Left hindlimb (tissue), 1 donor: Measurements from ENCODE around the gene OR14C36.
"Not testable (repeated sequence)": the region's sequence is repeated elsewhere in the genome, so short reads cannot be mapped to it uniquely, and the experiment has no call there.

ENCODE experiments used
- DNase-seq: peaks from one replicate; pipeline ENCODE4 v3.0.0-alpha.2; 2018

Gene OR14C36

GRCh38 chr1:248348475-248348874 is at the start of gene OR14C36:
Gene OR14C36 (plus strand): TSS chr1:248348775. CDS start chr1:248348775, 0 bp downstream.
- no peak for DNase-seq

- DNase-seq: no peak
Measured at GRCh38 chr1:248303324-248303723, 45.3 kb upstream of the OR14C36 start, which contains the start of gene OR2T12. Gene OR2T12 (minus strand): TSS chr1:248303424. CDS start chr1:248295578, 7,846 bp downstream.

GRCh38 chr1:248305672-248306071 is 42.9 kb upstream of the OR14C36 start:
- not testable (repeated sequence) for DNase-seq

- no peak for DNase-seq
Measured at GRCh38 chr1:248306103-248306502, 42.5 kb upstream of the OR14C36 start.

- not testable (repeated sequence) for DNase-seq
Measured at GRCh38 chr1:248306740-248307139, 41.8 kb upstream of the OR14C36 start.

GRCh38 chr1:248316796-248317195 is 31.8 kb upstream of the OR14C36 start:
- no peak for DNase-seq

- DNase-seq: no peak
Measured at GRCh38 chr1:248324468-248324867, 24.1 kb upstream of the OR14C36 start, which contains the start of gene OR2M7. Gene OR2M7 (minus strand): TSS chr1:248324568. CDS start chr1:248324568, 0 bp downstream.

GRCh38 chr1:248343451-248343850 is 5.1 kb upstream of the OR14C36 start:
- DNase-seq: no peak

GRCh38 chr1:248359415-248359814 is 10.8 kb downstream of the OR14C36 start:
- DNase-seq: no peak

- no peak for DNase-seq
Measured at GRCh38 chr1:248361121-248361715, 12.6 kb downstream of the OR14C36 start, which contains the start of gene OR2T4. Gene OR2T4 (plus strand): TSS chr1:248361665. CDS start chr1:248361665, 0 bp downstream.

- no peak for DNase-seq
Measured at GRCh38 chr1:248366609-248367008, 18.0 kb downstream of the OR14C36 start.

- no peak for DNase-seq
Measured at GRCh38 chr1:248372394-248372793, 23.8 kb downstream of the OR14C36 start.

- no peak for DNase-seq
Measured at GRCh38 chr1:248373761-248374160, 25.2 kb downstream of the OR14C36 start.

- DNase-seq: no peak
Measured at GRCh38 chr1:248375446-248375845, 26.9 kb downstream of the OR14C36 start, which contains the start of gene OR2T6. Gene OR2T6 (plus strand): TSS chr1:248375746. CDS start chr1:248387609, 11,863 bp downstream.

- no peak for DNase-seq
Measured at GRCh38 chr1:248376916-248377315, 28.3 kb downstream of the OR14C36 start.

- DNase-seq: no peak
Measured at GRCh38 chr1:248380854-248381253, 32.3 kb downstream of the OR14C36 start.

GRCh38 chr1:248388426-248388825 is 39.9 kb downstream of the OR14C36 start:
- no peak for DNase-seq

- no peak for DNase-seq
Measured at GRCh38 chr1:248393050-248393449, 44.5 kb downstream of the OR14C36 start.
